ENCODE measurements around the gene FCMR. TPM values are rescaled to one million over a fixed set of nuclear protein-coding genes. Genes with fewer than 3 reads are reported as not detected.

FCMR gene
- total RNA-seq, 1 donor from 2014 or later: 1.3 TPM

- Histone ChIP-seq H3K9me3 (no peaks in the 10 kb centered on the region), H3K36me3 (no peaks in the 10 kb centered on the region), H3K4me1 (no peaks in the 10 kb centered on the region), H3K27ac (no peak overlapping the region), H3K27me3 (no peaks in the 10 kb centered on the region), H3K4me3 (no peak overlapping the region)
- DNase-seq (ENCODE audit: low spot score in 2 of 2): no peak
- intact Hi-C loops (cut with DNase I): no loop called here
- TF ChIP-seq, protein P1, sequence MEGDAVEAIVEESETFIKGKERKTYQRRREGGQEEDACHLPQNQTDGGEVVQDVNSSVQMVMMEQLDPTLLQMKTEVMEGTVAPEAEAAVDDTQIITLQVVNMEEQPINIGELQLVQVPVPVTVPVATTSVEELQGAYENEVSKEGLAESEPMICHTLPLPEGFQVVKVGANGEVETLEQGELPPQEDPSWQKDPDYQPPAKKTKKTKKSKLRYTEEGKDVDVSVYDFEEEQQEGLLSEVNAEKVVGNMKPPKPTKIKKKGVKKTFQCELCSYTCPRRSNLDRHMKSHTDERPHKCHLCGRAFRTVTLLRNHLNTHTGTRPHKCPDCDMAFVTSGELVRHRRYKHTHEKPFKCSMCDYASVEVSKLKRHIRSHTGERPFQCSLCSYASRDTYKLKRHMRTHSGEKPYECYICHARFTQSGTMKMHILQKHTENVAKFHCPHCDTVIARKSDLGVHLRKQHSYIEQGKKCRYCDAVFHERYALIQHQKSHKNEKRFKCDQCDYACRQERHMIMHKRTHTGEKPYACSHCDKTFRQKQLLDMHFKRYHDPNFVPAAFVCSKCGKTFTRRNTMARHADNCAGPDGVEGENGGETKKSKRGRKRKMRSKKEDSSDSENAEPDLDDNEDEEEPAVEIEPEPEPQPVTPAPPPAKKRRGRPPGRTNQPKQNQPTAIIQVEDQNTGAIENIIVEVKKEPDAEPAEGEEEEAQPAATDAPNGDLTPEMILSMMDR (IDR thresholded peaks at IDR 0.05): no peak
These were observed 28.4 kb downstream of the FCMR start for GRCh38 chr1:206893380-206893779.

GRCh38 chr1:206892351-206892984 lies 29.3 kb downstream of the FCMR start:
- Histone ChIP-seq H3K27me3 (no peaks in the 10 kb centered on the region), H3K4me3 (no peak overlapping the region), H3K9me3 (no peaks in the 10 kb centered on the region), H3K27ac (no peak overlapping the region), H3K4me1 (no peaks in the 10 kb centered on the region), H3K36me3 (no peaks in the 10 kb centered on the region)
- no peak for DNase-seq (ENCODE audit: low spot score in 2 of 2)
- intact Hi-C loops (cut with DNase I): no loop called here
- TF ChIP-seq, protein P1 (IDR thresholded peaks at IDR 0.05): no peak

DNA sequence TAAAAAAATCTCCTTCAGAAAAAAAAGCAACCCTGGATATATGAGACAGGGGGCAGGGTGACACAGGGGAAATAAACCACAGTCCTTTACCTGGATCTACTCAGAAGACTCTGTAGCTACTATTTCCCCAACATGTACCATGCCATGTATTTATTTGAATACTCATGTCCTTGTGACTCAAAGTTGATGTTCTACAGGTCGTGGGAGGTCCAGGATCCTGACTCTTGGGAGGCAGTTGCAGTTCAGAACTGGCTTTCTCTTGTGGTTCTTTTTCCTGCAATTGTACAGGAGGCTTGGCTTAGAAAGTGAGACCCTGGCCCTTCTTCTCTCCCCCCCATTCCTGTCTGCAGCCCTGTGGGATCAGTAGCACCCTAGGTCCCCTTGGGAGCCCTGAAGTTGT lies 30.3 kb downstream of the FCMR start:
- TF ChIP-seq, protein P1 (IDR thresholded peaks at IDR 0.05): no peak

DNA sequence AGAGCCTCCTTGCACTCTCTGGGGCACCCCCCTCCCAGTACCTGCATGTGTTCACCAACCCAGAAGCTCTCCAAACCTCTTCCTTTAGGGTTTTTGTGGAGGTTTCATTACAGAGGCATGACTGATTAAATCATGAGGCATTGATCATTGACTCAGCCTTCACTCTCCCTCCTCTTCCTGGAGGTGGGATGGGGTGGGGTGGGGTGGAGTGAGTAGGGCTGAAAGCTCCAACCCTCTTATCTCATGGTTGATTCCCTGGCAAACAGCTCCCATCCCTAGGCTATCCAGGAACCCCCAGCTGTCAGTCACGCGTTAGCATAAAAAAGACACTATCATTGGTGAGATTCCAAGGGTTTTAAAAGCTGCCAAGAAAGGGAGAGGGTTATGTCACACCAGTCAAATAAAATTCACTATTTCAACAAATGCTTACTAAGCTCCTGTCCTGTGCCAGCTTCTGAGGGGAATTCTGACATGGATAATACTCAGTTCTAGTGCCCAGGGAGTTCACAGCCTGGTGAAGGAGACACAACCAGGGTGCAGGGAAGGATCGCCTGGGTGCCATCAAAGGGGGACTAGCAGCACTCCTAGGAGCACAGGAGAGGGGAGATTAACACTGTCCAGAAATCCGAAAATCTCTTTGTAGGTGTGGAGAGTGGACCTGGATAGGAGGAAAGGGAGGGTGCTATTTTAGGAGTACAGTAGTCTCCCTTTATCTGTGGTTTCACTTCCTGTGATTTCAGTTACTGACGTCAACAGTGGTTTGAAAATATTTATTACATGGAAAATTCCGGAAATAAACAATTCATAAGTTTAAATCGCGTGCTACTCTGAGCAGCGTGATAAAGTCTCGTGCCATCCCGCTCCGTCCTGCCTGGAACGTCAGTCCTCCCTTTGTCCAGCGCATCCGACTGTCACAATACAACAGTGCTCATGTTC lies 31.3 kb downstream of the FCMR start:
- no peak for DNase-seq (ENCODE audit: low spot score in 2 of 2)
- Histone ChIP-seq H3K4me3 (no peak overlapping the region), H3K27me3 (no peaks in the 10 kb centered on the region), H3K4me1 (no peaks in the 10 kb centered on the region), H3K9me3 (no peaks in the 10 kb centered on the region), H3K36me3 (no peaks in the 10 kb centered on the region), H3K27ac (no peak overlapping the region)
- intact Hi-C loops (cut with DNase I): no loop called here
- TF ChIP-seq, protein P1 (IDR thresholded peaks at IDR 0.05): no peak

More for the DNA sequence above, 30.3 kb downstream of the FCMR start:
- Histone ChIP-seq H3K36me3 (no peaks in the 10 kb centered on the region), H3K4me3 (no peak overlapping the region), H3K9me3 (no peaks in the 10 kb centered on the region), H3K27me3 (no peaks in the 10 kb centered on the region), H3K4me1 (no peaks in the 10 kb centered on the region), H3K27ac (no peak overlapping the region)
- intact Hi-C loops (cut with DNase I): no loop called here
- DNase-seq (ENCODE audit: low spot score in 2 of 2): no peak

- Histone ChIP-seq H3K27me3 (no peaks in the 10 kb centered on the region), H3K4me3 (no peak overlapping the region), H3K36me3 (no peaks in the 10 kb centered on the region), H3K9me3 (no peaks in the 10 kb centered on the region), H3K27ac (no peak overlapping the region), H3K4me1 (no peaks in the 10 kb centered on the region)
- intact Hi-C loops (cut with DNase I): no loop called here
- no peak for DNase-seq (ENCODE audit: low spot score in 2 of 2)
- TF ChIP-seq, protein P1 (IDR thresholded peaks at IDR 0.05): no peak
These were observed 34.0 kb downstream of the FCMR start for GRCh38 chr1:206887701-206888100.
